ENCODE data around the gene NDUFV2. TPM values are rescaled to one million over a fixed set of nuclear protein-coding genes. Genes with fewer than 3 reads are reported as not detected.

The NDUFV2 gene
- total RNA-seq, 4 donors from 2014 or later, result 251 to 386 (median 277) TPM

DNA sequence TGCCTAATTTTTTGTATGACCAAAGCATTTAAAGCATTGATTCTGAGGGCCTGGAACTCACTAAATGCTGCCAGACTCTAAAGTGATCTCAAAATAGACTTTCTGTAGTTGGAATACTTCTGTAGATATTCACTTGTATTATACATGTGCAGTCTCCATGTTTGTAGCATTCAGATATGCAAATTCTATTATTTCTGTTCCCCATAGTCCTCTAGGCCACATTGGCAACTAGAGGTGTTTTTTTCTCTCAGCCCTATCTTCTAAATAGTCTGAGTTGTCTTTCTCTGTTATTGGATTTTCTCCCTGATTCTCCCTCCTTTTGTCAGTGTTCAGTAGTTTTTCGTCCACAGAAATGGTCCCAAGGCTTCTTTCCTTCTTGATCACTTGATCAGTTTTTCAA lies 72.6 kb downstream of the NDUFV2 start:
- TF ChIP-seq, protein P1, sequence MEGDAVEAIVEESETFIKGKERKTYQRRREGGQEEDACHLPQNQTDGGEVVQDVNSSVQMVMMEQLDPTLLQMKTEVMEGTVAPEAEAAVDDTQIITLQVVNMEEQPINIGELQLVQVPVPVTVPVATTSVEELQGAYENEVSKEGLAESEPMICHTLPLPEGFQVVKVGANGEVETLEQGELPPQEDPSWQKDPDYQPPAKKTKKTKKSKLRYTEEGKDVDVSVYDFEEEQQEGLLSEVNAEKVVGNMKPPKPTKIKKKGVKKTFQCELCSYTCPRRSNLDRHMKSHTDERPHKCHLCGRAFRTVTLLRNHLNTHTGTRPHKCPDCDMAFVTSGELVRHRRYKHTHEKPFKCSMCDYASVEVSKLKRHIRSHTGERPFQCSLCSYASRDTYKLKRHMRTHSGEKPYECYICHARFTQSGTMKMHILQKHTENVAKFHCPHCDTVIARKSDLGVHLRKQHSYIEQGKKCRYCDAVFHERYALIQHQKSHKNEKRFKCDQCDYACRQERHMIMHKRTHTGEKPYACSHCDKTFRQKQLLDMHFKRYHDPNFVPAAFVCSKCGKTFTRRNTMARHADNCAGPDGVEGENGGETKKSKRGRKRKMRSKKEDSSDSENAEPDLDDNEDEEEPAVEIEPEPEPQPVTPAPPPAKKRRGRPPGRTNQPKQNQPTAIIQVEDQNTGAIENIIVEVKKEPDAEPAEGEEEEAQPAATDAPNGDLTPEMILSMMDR (IDR thresholded peaks at IDR 0.05 in 4 of 5, conservative IDR thresholded peaks at IDR 0.05 in 1 of 5), result no peak
- TF ChIP-seq POLR2A (IDR thresholded peaks at IDR 0.05), result no peak
- no peak overlapping the region for H3K4me3 ChIP-seq
- H3K36me3 ChIP-seq, result no peaks in the 10 kb centered on the region
- intact Hi-C loops (cut with DNase I; ENCODE audit: low total_unique reads), result no loop called here
- H3K4me1 ChIP-seq, result peaks cover 51 to 59% of the 10 kb centered on the region in 2 donors
- H3K9me3 ChIP-seq, result no peaks in the 10 kb centered on the region
- no peak for ATAC-seq
- H3K27me3 ChIP-seq, result no peaks in the 10 kb centered on the region
- peak overlapping the region in 1 of 4 donors; percentile 29 for H3K27ac ChIP-seq
- DNase-seq, result no peak
- in situ Hi-C loops (cut with MboI; ENCODE audit: low sequenced_read_pairs in 4 of 4), result loop anchor here in 1 of 4 donors (25.0 kb wide), 1 partner anchor 337 kb away; no protein-coding TSS in a partner anchor

GRCh38 chr18:9177031-9177430 lies 74.5 kb downstream of the NDUFV2 start:
- H3K36me3 ChIP-seq, result no peaks in the 10 kb centered on the region
- H3K27ac ChIP-seq, result peak overlapping the region; percentile 4 to 59 (median 42)
- DNase-seq, result no peak
- peak in 1 of 2 donors; percentile 12 for ATAC-seq
- TF ChIP-seq POLR2A (IDR thresholded peaks at IDR 0.05), result no peak
- TF ChIP-seq, protein P1 (IDR thresholded peaks at IDR 0.05 in 4 of 5, conservative IDR thresholded peaks at IDR 0.05 in 1 of 5), result no peak
- intact Hi-C loops (cut with DNase I; ENCODE audit: low total_unique reads) (no loop called here), in situ Hi-C loops (cut with MboI; ENCODE audit: low sequenced_read_pairs in 4 of 4) (loop anchor here in 1 of 4 donors (25.0 kb wide), 1 partner anchor 335 kb away; no protein-coding TSS in a partner anchor)
- H3K4me3 ChIP-seq, result no peak overlapping the region
- no peaks in the 10 kb centered on the region for H3K9me3 ChIP-seq
- H3K27me3 ChIP-seq, result no peaks in the 10 kb centered on the region
- peaks cover 51 to 66% of the 10 kb centered on the region in 2 donors for H3K4me1 ChIP-seq

- Histone ChIP-seq H3K27ac (peak overlapping the region; percentile 4 to 59 (median 48)), H3K27me3 (no peaks in the 10 kb centered on the region), H3K4me1 (peaks cover 46 to 64% of the 10 kb centered on the region in 2 donors), H3K4me3 (no peak overlapping the region), H3K9me3 (no peaks in the 10 kb centered on the region), H3K36me3 (no peaks in the 10 kb centered on the region)
- TF ChIP-seq, protein P1 (IDR thresholded peaks at IDR 0.05 in 4 of 5, conservative IDR thresholded peaks at IDR 0.05 in 1 of 5), result no peak
- TF ChIP-seq POLR2A (IDR thresholded peaks at IDR 0.05), result no peak
- ATAC-seq, result peak in 1 of 2 donors; percentile 46
- in situ Hi-C loops (cut with MboI; ENCODE audit: low sequenced_read_pairs in 4 of 4) (loop anchor here in 1 of 4 donors (25.0 kb wide), 1 partner anchor 335 kb away; no protein-coding TSS in a partner anchor), intact Hi-C loops (cut with DNase I; ENCODE audit: low total_unique reads) (no loop called here)
- DNase-seq, result no peak
Observed at GRCh38 chr18:9177466-9177865, 75.0 kb downstream of the NDUFV2 start.

- intact Hi-C loops (cut with DNase I; ENCODE audit: low total_unique reads), result no loop called here
- no peaks in the 10 kb centered on the region for H3K27me3 ChIP-seq
- in situ Hi-C loops (cut with MboI; ENCODE audit: low sequenced_read_pairs in 4 of 4), result loop anchor here in 1 of 4 donors (25.0 kb wide), 1 partner anchor 334 kb away; no protein-coding TSS in a partner anchor
- peaks cover 0 to 9% of the 10 kb centered on the region in 2 donors for H3K36me3 ChIP-seq
- TF ChIP-seq, protein P1 (IDR thresholded peaks at IDR 0.05 in 4 of 5, conservative IDR thresholded peaks at IDR 0.05 in 1 of 5), result no peak
- TF ChIP-seq POLR2A (IDR thresholded peaks at IDR 0.05), result no peak
- DNase-seq (no peak), ATAC-seq (no peak)
- H3K4me3 ChIP-seq, result no peak overlapping the region
- H3K27ac ChIP-seq, result no peak overlapping the region
- no peaks in the 10 kb centered on the region for H3K9me3 ChIP-seq
- peaks cover 36 to 56% of the 10 kb centered on the region in 2 donors for H3K4me1 ChIP-seq
Observed at GRCh38 chr18:9178557-9178956, 76.1 kb downstream of the NDUFV2 start.
